T-cell (primary cell): Measurements from ENCODE around the gene HDHD5. TPM values are rescaled to one million over a fixed set of nuclear protein-coding genes. Genes with fewer than 3 reads are reported as not detected.
"Not testable (repeated sequence)": the region's sequence is repeated elsewhere in the genome, so short reads cannot be mapped to it uniquely, and the experiment has no call there.

Experiments used
- ATAC-seq, 4 experiments: fragments of 200-7000 bp in 3 of 4; fragments of 150-1000 bp in 1 of 4; cut with Tn5 transposase; replicated peaks in 1 of 4; 1 replicate in 3 of 4; 2 replicates in 1 of 4; pipeline ENCODE4 v1.10.0; 2021; ENCODE audit warnings: moderate library complexity in 3 of 4, mild to moderate bottlenecking in 2 of 4, moderate number of reproducible peaks in 1 of 4
- CTCF ChIA-PET, 2 donors: fragments of 300-600 bp; sonication (Branson Sonifier 250); formaldehyde crosslinking; loops; one replicate each; lab custom pipeline; 2022; ENCODE audit warnings: antibody characterized with exemption in 2 of 2; lab: Charles Lee
- POLR2A ChIA-PET, 2 donors: fragments of 300-600 bp; sonication (Branson Sonifier 250); formaldehyde crosslinking; loops; one replicate each; lab custom pipeline; 2022; ENCODE audit warnings: antibody characterized with exemption in 2 of 2; lab: Charles Lee
- DNase-seq, 35 experiments: peaks; one replicate each; pipeline versions ENCODE4 v3.0.0 to v3.0.0-alpha.2; 2013 to 2023
- H3K27ac ChIP-seq: one replicate; pipeline ENCODE4 v1.5.1; 2013; ENCODE audit warnings: low read length
- H3K27me3 ChIP-seq, 2 experiments: replicated peaks in 1 of 2; 1 replicate in 1 of 2; 2 replicates in 1 of 2; pipeline versions ENCODE4 v1.6.1 to v1.7.0; 2013; ENCODE audit warnings: low read length in 1 of 2, mixed read lengths in 1 of 2; ENCODE audit not compliant: control insufficient read depth in 2 of 2, insufficient read depth in 2 of 2; ENCODE audit errors: extremely low read depth in 1 of 2
- H3K36me3 ChIP-seq, 2 donors: 1 replicate in 1 of 2; 2 replicates in 1 of 2; pipeline versions ENCODE4 v1.6.1 to v1.7.0; 2013; ENCODE audit warnings: low read length in 1 of 2; ENCODE audit not compliant: control insufficient read depth in 2 of 2, insufficient read depth in 1 of 2; ENCODE audit errors: extremely low read depth in 1 of 2
- H3K4me1 ChIP-seq, 2 experiments: 1 replicate in 1 of 2; 2 replicates in 1 of 2; pipeline versions ENCODE4 v1.6.1 to v1.7.0; 2013; ENCODE audit warnings: low read length in 2 of 2, mixed read lengths in 1 of 2; ENCODE audit not compliant: insufficient read depth in 2 of 2, control insufficient read depth in 1 of 2; ENCODE audit errors: extremely low read depth in 1 of 2
- H3K4me3 ChIP-seq, 2 donors: 1 replicate in 1 of 2; 2 replicates in 1 of 2; pipeline versions ENCODE4 v1.5.1 to v1.7.0; 2013; ENCODE audit warnings: mild to moderate bottlenecking in 2 of 2, low read length in 1 of 2, moderate library complexity in 1 of 2; ENCODE audit not compliant: control insufficient read depth in 1 of 2; ENCODE audit errors: extremely low read depth in 1 of 2
- H3K9me3 ChIP-seq: 2 replicates; pipeline ENCODE4 v1.7.0; 2013
- H3K27ac Mint-ChIP-seq, 2 donors: one replicate each; pipeline ENCODE4 v1.8.0; 2020 to 2021; ENCODE audit warnings: mild to moderate bottlenecking in 2 of 2, mixed read lengths in 2 of 2
- H3K27me3 Mint-ChIP-seq, 2 donors: one replicate each; pipeline ENCODE4 v1.8.0; 2021 to 2022; ENCODE audit warnings: mixed read lengths in 2 of 2
- H3K36me3 Mint-ChIP-seq: one replicate; pipeline ENCODE4 v1.8.0; 2021; ENCODE audit warnings: mixed read lengths
- H3K4me1 Mint-ChIP-seq, 3 donors: one replicate each; pipeline ENCODE4 v1.8.0; 2020 to 2022; ENCODE audit warnings: mixed read lengths in 3 of 3, mild to moderate bottlenecking in 1 of 3
- H3K4me3 Mint-ChIP-seq, 3 donors: one replicate each; pipeline ENCODE4 v1.8.0; 2020 to 2022; ENCODE audit warnings: mild to moderate bottlenecking in 3 of 3, mixed read lengths in 3 of 3, moderate library complexity in 3 of 3
- H3K9me3 Mint-ChIP-seq, 3 donors: one replicate each; pipeline ENCODE4 v1.8.0; 2020 to 2022; ENCODE audit warnings: mixed read lengths in 3 of 3
- WGBS: methylation state at CpG from one replicate; pipeline ENCODE4 v1.1.5; 2013; ENCODE audit warnings: missing lambda C conversion rate; ENCODE audit not compliant: insufficient coverage; 5-methylcytosine and 5-hydroxymethylcytosine counted together
- total RNA-seq, 35 experiments: library from RNA in 6 of 35; stranded (reverse) in 6 of 35; fragments of 120-200 nt in 1 of 35; gene quantifications; one replicate each; pipeline versions ENCODE4 v1.2.1 to v1.2.4 and lab custom pipeline; 2013 to 2026

The HDHD5 gene
- total RNA-seq, 5 donors from 2014 or later (not counting 1 experiment from before 2014, with no cell fraction given) = 17.6 to 34.2 (median 30.1) TPM

GRCh38 chr22:17147458-17147857 lies 11.6 kb downstream of the HDHD5 start:
- H3K4me3 Mint-ChIP-seq, POLR2A ChIA-PET, H3K4me3 ChIP-seq, H3K27ac ChIP-seq, H3K4me1 ChIP-seq, H3K27me3 Mint-ChIP-seq, ATAC-seq, DNase-seq, H3K9me3 Mint-ChIP-seq, H3K27me3 ChIP-seq, H3K9me3 ChIP-seq: not testable (repeated sequence)
- peaks cover 12 to 41% of the 10 kb centered on the region in 2 donors for H3K36me3 ChIP-seq
- CTCF ChIA-PET = interaction anchor here in 1 of 2 donors (0.6 kb wide), 1 partner anchor 10 kb away, joined by 4 read pairs; no protein-coding TSS in a partner anchor
- WGBS = 98% methylated on average over 24 of the region's 30 CpGs
- Mint-ChIP-seq H3K4me1 (peaks cover 6 to 14% (median 7%) of the 10 kb centered on the region in 3 donors), H3K36me3 (peaks cover 21% of the 10 kb centered on the region), H3K27ac (peak overlapping the region in 1 of 2 donors; percentile 12)

GRCh38 chr22:17145021-17145680 lies 13.9 kb downstream of the HDHD5 start:
- POLR2A ChIA-PET = no interaction called here
- Mint-ChIP-seq H3K36me3 (peaks cover 25% of the 10 kb centered on the region), H3K27me3 (no peaks in the 10 kb centered on the region)

DNA sequence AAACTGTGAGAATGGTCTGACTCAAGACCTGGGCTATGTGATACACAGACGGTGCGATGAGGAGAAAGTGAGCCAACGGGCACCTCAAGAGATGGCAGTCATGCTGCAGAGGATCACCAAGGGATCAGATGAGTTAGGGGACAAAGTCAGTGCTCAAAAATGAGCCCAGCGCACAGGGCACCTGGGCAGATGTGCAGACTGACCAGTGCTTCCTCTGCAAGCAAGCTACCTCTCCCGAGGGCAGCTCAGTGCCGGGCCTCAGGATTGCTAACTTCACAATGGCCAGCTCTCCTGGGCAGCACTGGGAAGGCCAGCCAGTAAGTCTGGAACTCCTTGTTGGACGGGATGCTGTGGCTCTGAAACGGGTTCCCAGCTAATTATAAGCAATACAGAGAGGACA lies 15.3 kb downstream of the HDHD5 start:
- ChIA-PET CTCF (interaction anchor here in 1 of 2 donors (1.1 kb wide), 1 partner anchor 28 kb away, joined by 5 read pairs; no protein-coding TSS in a partner anchor), POLR2A (no interaction called here)
- no peak overlapping the region for H3K4me3 ChIP-seq
- peaks cover 26% of the 10 kb centered on the region for H3K36me3 Mint-ChIP-seq
- DNase-seq (no peak), ATAC-seq (no peak)
- H3K4me1 ChIP-seq = no peaks in the 10 kb centered on the region
- no peaks in the 10 kb centered on the region for H3K27me3 ChIP-seq
- WGBS = 100% methylated on average over 7 of the region's 8 CpGs
- H3K27ac ChIP-seq = no peak overlapping the region
- H3K4me1 Mint-ChIP-seq = peaks cover 0 to 3% (median 0%) of the 10 kb centered on the region in 3 donors
- H3K9me3 Mint-ChIP-seq = no peaks in the 10 kb centered on the region
- H3K9me3 ChIP-seq = no peaks in the 10 kb centered on the region
- no peaks in the 10 kb centered on the region for H3K27me3 Mint-ChIP-seq
- H3K27ac Mint-ChIP-seq = no peak overlapping the region
- H3K4me3 Mint-ChIP-seq = no peak overlapping the region
- H3K36me3 ChIP-seq = peaks cover 19 to 55% of the 10 kb centered on the region in 2 donors

More at GRCh38 chr22:17145021-17145680, 13.9 kb downstream of the HDHD5 start:
- Histone ChIP-seq H3K36me3 (peaks cover 17 to 61% of the 10 kb centered on the region in 2 donors), H3K4me1 (no peaks in the 10 kb centered on the region), H3K27me3 (no peaks in the 10 kb centered on the region), H3K4me3 (no peak overlapping the region), H3K27ac (no peak overlapping the region), H3K9me3 (no peaks in the 10 kb centered on the region)
- CTCF ChIA-PET = no interaction called here
- WGBS = 80% methylated on average over 7 of the region's 8 CpGs
- no peaks in the 10 kb centered on the region for H3K9me3 Mint-ChIP-seq
- DNase-seq (no peak), ATAC-seq (no peak)
- peaks cover 0 to 3% (median 0%) of the 10 kb centered on the region in 3 donors for H3K4me1 Mint-ChIP-seq
- no peak overlapping the region for H3K27ac Mint-ChIP-seq
- H3K4me3 Mint-ChIP-seq = no peak overlapping the region

DNA sequence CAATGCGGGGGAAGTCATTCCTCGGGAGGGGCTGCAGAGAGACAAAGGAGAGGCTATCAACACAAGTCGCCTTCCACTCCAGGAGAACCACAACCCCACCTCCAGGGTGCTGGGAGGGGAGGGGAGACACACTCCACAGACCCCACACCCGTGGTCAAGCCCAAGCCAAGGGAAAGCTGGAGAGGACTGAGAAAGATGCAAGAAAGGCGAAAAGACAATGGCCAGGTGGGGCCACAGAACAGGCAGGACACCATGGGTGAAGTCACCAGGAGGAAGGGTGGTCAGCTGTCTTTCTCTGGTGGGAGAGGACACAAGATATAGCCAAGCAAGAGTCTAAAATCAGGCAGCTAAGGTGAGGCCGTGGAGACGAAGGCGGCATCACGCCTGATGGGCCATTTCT lies 16.0 kb downstream of the HDHD5 start:
- peaks cover 29% of the 10 kb centered on the region for H3K36me3 Mint-ChIP-seq

DNA sequence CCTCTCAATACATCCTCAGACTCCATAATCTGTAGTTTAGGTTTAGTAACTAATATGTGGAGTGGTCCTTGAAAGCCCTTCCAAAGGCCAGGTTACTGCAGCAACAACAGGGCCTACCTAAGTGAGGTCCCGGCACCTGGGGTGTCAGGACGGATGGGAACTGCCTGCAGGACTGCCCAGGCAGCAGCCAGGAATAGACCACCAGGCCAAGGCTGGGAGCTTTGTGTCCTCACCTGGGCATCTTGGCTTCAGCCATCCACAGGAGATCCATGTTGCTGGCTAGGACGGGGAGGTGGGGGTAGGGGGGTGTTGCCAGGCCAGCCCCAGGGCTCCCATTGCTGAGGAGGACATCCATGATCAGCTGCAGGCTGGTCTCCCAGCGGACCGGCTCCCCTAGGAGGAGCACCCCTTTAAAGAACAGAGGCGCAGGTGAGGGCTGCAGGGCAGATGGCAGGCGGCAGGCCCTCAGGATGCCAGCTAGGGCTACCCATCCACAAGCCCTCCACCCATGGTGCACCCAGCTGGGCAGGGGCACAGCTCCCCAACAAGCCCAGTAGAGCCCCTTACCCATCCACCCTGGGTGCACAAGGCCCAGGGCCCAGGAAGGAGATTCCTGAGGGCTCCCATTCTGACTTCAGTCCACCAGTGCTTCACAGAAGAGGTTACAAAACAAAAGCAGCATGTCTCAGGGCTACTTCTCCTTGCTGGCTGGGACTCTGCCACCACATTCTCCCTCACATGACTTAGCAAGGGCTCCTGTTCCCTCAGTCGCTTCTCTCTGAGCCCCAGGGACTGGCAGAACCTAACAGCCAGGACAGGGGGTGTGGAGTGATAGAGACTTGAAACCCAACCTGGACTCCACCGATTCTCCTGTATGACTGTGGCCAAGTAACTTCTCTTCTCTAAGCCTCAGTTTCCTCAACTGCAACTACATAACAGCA lies 18.0 kb downstream of the HDHD5 start:
- no peaks in the 10 kb centered on the region for H3K4me1 ChIP-seq
- no peaks in the 10 kb centered on the region for H3K4me1 Mint-ChIP-seq
- CTCF ChIA-PET = no interaction called here
- H3K9me3 Mint-ChIP-seq = no peaks in the 10 kb centered on the region
- no peak overlapping the region for H3K27ac Mint-ChIP-seq
- H3K9me3 ChIP-seq = no peaks in the 10 kb centered on the region
- no peak for DNase-seq
- H3K27me3 ChIP-seq = no peaks in the 10 kb centered on the region
- POLR2A ChIA-PET = no interaction called here
- no peaks in the 10 kb centered on the region for H3K27me3 Mint-ChIP-seq
- H3K4me3 Mint-ChIP-seq = no peak overlapping the region
- 93% methylated on average over 5 of the region's 9 CpGs for WGBS
- H3K36me3 Mint-ChIP-seq = peaks cover 33% of the 10 kb centered on the region
- no peak for ATAC-seq
- no peak overlapping the region for H3K4me3 ChIP-seq
- H3K36me3 ChIP-seq = peaks cover 19 to 55% of the 10 kb centered on the region in 2 donors
- H3K27ac ChIP-seq = no peak overlapping the region

More for the DNA sequence above, 16.0 kb downstream of the HDHD5 start:
- WGBS = 100% methylated on average over 5 of the region's 9 CpGs
- Histone ChIP-seq H3K27me3 (no peaks in the 10 kb centered on the region), H3K36me3 (peaks cover 19 to 54% of the 10 kb centered on the region in 2 donors), H3K27ac (no peak overlapping the region), H3K9me3 (no peaks in the 10 kb centered on the region), H3K4me3 (no peak overlapping the region), H3K4me1 (no peaks in the 10 kb centered on the region)
- H3K4me1 Mint-ChIP-seq = peaks cover 0 to 3% (median 0%) of the 10 kb centered on the region in 3 donors
- no peaks in the 10 kb centered on the region for H3K9me3 Mint-ChIP-seq
- no peak overlapping the region for H3K4me3 Mint-ChIP-seq
- ATAC-seq (no peak), DNase-seq (no peak)
- CTCF ChIA-PET = interaction anchor here in 1 of 2 donors (0.6 to 1.1 kb wide), 2 partner anchors 14 to 29 kb away, joined by 3 to 5 read pairs; no protein-coding TSS in a partner anchor
- H3K27ac Mint-ChIP-seq = no peak overlapping the region
- POLR2A ChIA-PET = no interaction called here
- H3K27me3 Mint-ChIP-seq = no peaks in the 10 kb centered on the region

DNA sequence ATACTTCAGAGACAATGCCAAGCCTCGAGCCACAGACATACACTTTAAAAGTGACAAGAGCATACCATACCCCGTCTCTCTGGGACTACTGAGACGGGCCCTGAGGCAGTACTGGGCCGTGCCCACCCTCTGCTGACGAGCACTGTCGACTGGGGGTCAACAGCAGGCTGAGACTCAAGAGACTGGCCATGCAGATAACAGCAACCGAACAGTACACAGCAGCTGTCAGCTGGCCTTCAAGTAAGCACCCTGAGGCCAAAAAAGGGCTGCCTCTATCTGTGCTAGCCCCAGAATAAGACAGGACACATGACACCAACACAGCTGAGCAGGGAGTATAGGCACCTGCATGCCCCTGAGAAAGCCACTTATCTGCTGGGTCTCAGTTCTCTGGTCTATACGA lies 19.1 kb downstream of the HDHD5 start:
- Mint-ChIP-seq H3K9me3 (no peaks in the 10 kb centered on the region), H3K4me3 (no peak overlapping the region), H3K4me1 (no peaks in the 10 kb centered on the region), H3K36me3 (peaks cover 37% of the 10 kb centered on the region), H3K27me3 (no peaks in the 10 kb centered on the region), H3K27ac (no peak overlapping the region)
- H3K4me1 ChIP-seq = no peaks in the 10 kb centered on the region
- ATAC-seq = no peak
- H3K36me3 ChIP-seq = peaks cover 17 to 52% of the 10 kb centered on the region in 2 donors
- no peaks in the 10 kb centered on the region for H3K27me3 ChIP-seq
- 89% methylated on average over 8 of the region's 8 CpGs for WGBS
- ChIA-PET CTCF (no interaction called here), POLR2A (no interaction called here)
- H3K27ac ChIP-seq = no peak overlapping the region
- H3K4me3 ChIP-seq = no peak overlapping the region
- H3K9me3 ChIP-seq = no peaks in the 10 kb centered on the region
- no peak for DNase-seq
